Measurements from ENCODE around the gene ATF6B. TPM values are rescaled to one million over a fixed set of nuclear protein-coding genes. Genes with fewer than 3 reads are reported as not detected.
A peak's percentile ranks its signal among the peaks of the same experiment; 100 is the strongest.

The ATF6B gene
- total RNA-seq, 2 experiments from 2014 or later: 54.1 to 55.2 TPM

- peak; percentile 24 for ATAC-seq
- peaks cover 41% of the 10 kb centered on the region for H3K27me3 Mint-ChIP-seq
- H3K4me1 Mint-ChIP-seq (ENCODE audit: low read depth): peaks cover 2% of the 10 kb centered on the region
- TF ChIP-seq, protein P1, sequence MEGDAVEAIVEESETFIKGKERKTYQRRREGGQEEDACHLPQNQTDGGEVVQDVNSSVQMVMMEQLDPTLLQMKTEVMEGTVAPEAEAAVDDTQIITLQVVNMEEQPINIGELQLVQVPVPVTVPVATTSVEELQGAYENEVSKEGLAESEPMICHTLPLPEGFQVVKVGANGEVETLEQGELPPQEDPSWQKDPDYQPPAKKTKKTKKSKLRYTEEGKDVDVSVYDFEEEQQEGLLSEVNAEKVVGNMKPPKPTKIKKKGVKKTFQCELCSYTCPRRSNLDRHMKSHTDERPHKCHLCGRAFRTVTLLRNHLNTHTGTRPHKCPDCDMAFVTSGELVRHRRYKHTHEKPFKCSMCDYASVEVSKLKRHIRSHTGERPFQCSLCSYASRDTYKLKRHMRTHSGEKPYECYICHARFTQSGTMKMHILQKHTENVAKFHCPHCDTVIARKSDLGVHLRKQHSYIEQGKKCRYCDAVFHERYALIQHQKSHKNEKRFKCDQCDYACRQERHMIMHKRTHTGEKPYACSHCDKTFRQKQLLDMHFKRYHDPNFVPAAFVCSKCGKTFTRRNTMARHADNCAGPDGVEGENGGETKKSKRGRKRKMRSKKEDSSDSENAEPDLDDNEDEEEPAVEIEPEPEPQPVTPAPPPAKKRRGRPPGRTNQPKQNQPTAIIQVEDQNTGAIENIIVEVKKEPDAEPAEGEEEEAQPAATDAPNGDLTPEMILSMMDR (IDR thresholded peaks at IDR 0.05): peak; percentile 13
- POLR2A ChIA-PET: interaction anchor here (1.5 kb wide), 1 partner anchor 39 kb away, joined by 5 read pairs; no protein-coding TSS in a partner anchor
- no peak overlapping the region for H3K27ac Mint-ChIP-seq
- intact Hi-C loops (cut with micrococcal nuclease): no loop called here
- H3K9me3 Mint-ChIP-seq: no peaks in the 10 kb centered on the region
- no peak overlapping the region for H3K4me3 Mint-ChIP-seq
- CTCF ChIA-PET: interaction anchor here (1.3 kb wide), 1 partner anchor 13 kb away, joined by 3 read pairs; no protein-coding TSS in a partner anchor
- no peaks in the 10 kb centered on the region for H3K36me3 Mint-ChIP-seq (ENCODE audit: low read depth)
- DNase-seq: no peak
These were observed 31.4 kb downstream of the ATF6B start for GRCh38 chr6:32096394-32097258.

- no peak for DNase-seq
- ChIA-PET POLR2A (no interaction called here), CTCF (interaction anchor here (1.3 kb wide), 1 partner anchor 12 kb away, joined by 3 read pairs; no protein-coding TSS in a partner anchor)
- intact Hi-C loops (cut with micrococcal nuclease): no loop called here
- H3K4me1 Mint-ChIP-seq (ENCODE audit: low read depth): peaks cover 2% of the 10 kb centered on the region
- no peaks in the 10 kb centered on the region for H3K36me3 Mint-ChIP-seq (ENCODE audit: low read depth)
- no peak for ATAC-seq
- H3K27me3 Mint-ChIP-seq: peaks cover 41% of the 10 kb centered on the region
- no peak overlapping the region for H3K4me3 Mint-ChIP-seq
- H3K9me3 Mint-ChIP-seq: no peaks in the 10 kb centered on the region
- no peak overlapping the region for H3K27ac Mint-ChIP-seq
- TF ChIP-seq, protein P1 (IDR thresholded peaks at IDR 0.05): no peak
These were observed 32.0 kb downstream of the ATF6B start for GRCh38 chr6:32096087-32096393.

GRCh38 chr6:32095338-32096086 lies 32.5 kb downstream of the ATF6B start:
- Mint-ChIP-seq H3K27me3 (peaks cover 42% of the 10 kb centered on the region), H3K27ac (no peak overlapping the region), H3K9me3 (no peaks in the 10 kb centered on the region), H3K4me3 (no peak overlapping the region), H3K4me1 (ENCODE audit: low read depth) (peaks cover 2% of the 10 kb centered on the region), H3K36me3 (ENCODE audit: low read depth) (no peaks in the 10 kb centered on the region)
- DNase-seq: no peak
- TF ChIP-seq, protein P1 (IDR thresholded peaks at IDR 0.05): no peak
- intact Hi-C loops (cut with micrococcal nuclease): no loop called here
- ChIA-PET POLR2A (no interaction called here), CTCF (interaction anchor here (6.5 kb wide), 1 partner anchor 23 kb away, joined by 38 read pairs; no protein-coding TSS in a partner anchor)
- ATAC-seq: no peak

- Mint-ChIP-seq H3K36me3 (ENCODE audit: low read depth) (no peaks in the 10 kb centered on the region), H3K9me3 (no peaks in the 10 kb centered on the region), H3K27ac (no peak overlapping the region), H3K27me3 (peaks cover 35% of the 10 kb centered on the region), H3K4me3 (no peak overlapping the region), H3K4me1 (ENCODE audit: low read depth) (peaks cover 2% of the 10 kb centered on the region)
- TF ChIP-seq, protein P1 (IDR thresholded peaks at IDR 0.05): no peak
- intact Hi-C loops (cut with micrococcal nuclease): no loop called here
- no peak for ATAC-seq
- DNase-seq: no peak
- ChIA-PET CTCF (interaction anchor here (6.5 kb wide), 1 partner anchor 26 kb away, joined by 38 read pairs; no protein-coding TSS in a partner anchor), POLR2A (interaction anchor here (1.0 kb wide), 1 partner anchor 37 kb away, joined by 3 read pairs; the partner anchor contains the start of gene FKBPL)
These were observed 35.1 kb downstream of the ATF6B start for GRCh38 chr6:32092760-32093497.
